H9 (cell line): ENCODE data around the gene KCNQ2. TPM values are rescaled to one million over a fixed set of nuclear protein-coding genes. Genes with fewer than 3 reads are reported as not detected.

ENCODE experiments used
- DNase-seq: peaks from one replicate; pipeline ENCODE4 v3.0.0-alpha.2; 2017
- H2AFZ ChIP-seq: one replicate; pipeline ENCODE4 v1.6.1; 2013; ENCODE audit warnings: mild to moderate bottlenecking, low read length, control low read depth, moderate library complexity
- H2AK5ac ChIP-seq: 2 replicates; pipeline ENCODE4 v1.6.1; 2013; ENCODE audit warnings: low read length, control low read depth, mixed read lengths; ENCODE audit not compliant: insufficient read length
- H2BK120ac ChIP-seq: one replicate; pipeline ENCODE4 v1.6.1; 2013; ENCODE audit warnings: low read depth, mild to moderate bottlenecking, low read length, control low read depth, inconsistent platforms; ENCODE audit not compliant: poor library complexity, severe bottlenecking
- H2BK12ac ChIP-seq: 2 replicates; pipeline ENCODE4 v1.6.1; 2013; ENCODE audit warnings: low read length, control low read depth, mixed read lengths, low read depth; ENCODE audit not compliant: insufficient read length
- H2BK15ac ChIP-seq: 2 replicates; pipeline ENCODE4 v1.6.1; 2013; ENCODE audit warnings: low read depth, low read length, control low read depth
- H2BK20ac ChIP-seq: one replicate; pipeline ENCODE4 v1.6.1; 2013; ENCODE audit warnings: low read depth, mild to moderate bottlenecking, low read length, control low read depth, inconsistent platforms; ENCODE audit not compliant: poor library complexity, severe bottlenecking
- H2BK5ac ChIP-seq: 2 replicates; pipeline ENCODE4 v1.6.1; 2013; ENCODE audit warnings: low read length, control low read depth, mixed read lengths; ENCODE audit not compliant: insufficient read length
- H3K14ac ChIP-seq: 2 replicates; pipeline ENCODE4 v1.6.1; 2013; ENCODE audit warnings: low read length, control low read depth; ENCODE audit not compliant: insufficient read depth
- H3K18ac ChIP-seq: 2 replicates; pipeline ENCODE4 v1.6.1; 2013; ENCODE audit warnings: low read depth, mild to moderate bottlenecking, mixed read lengths, low read length, control low read depth; ENCODE audit not compliant: insufficient read length
- H3K23ac ChIP-seq: 2 replicates; pipeline ENCODE4 v1.6.1; 2013; ENCODE audit warnings: low read length, control low read depth, mixed read lengths, low read depth; ENCODE audit not compliant: insufficient read length
- H3K23me2 ChIP-seq: 2 replicates; pipeline ENCODE4 v1.6.1; 2013; ENCODE audit warnings: low read depth, mild to moderate bottlenecking, mixed read lengths, low read length, control low read depth; ENCODE audit not compliant: insufficient read length, poor library complexity, severe bottlenecking
- H3K27ac ChIP-seq: 2 replicates; pipeline ENCODE4 v1.5.1; 2013; ENCODE audit warnings: low read length, control low read depth, mixed read lengths, low read depth; ENCODE audit not compliant: insufficient read length
- H3K27me3 ChIP-seq: 2 replicates; pipeline ENCODE4 v1.6.1; 2013; ENCODE audit warnings: low read length, control low read depth, inconsistent platforms; ENCODE audit not compliant: insufficient read depth
- H3K4ac ChIP-seq: 2 replicates; pipeline ENCODE4 v1.6.1; 2013; ENCODE audit warnings: low read depth, mild to moderate bottlenecking, control low read depth, inconsistent platforms, low read length, moderate library complexity
- H3K4me1 ChIP-seq: 2 replicates; pipeline ENCODE4 v1.6.1; 2013; ENCODE audit warnings: low read length, control low read depth, inconsistent platforms; ENCODE audit not compliant: insufficient read depth
- H3K4me2 ChIP-seq: 2 replicates; pipeline ENCODE4 v1.6.1; 2013; ENCODE audit warnings: low read length, control low read depth, mixed read lengths; ENCODE audit not compliant: insufficient read length, insufficient read depth
- H3K56ac ChIP-seq: 2 replicates; pipeline ENCODE4 v1.6.1; 2013; ENCODE audit warnings: low read depth, mild to moderate bottlenecking, mixed read lengths, low read length, control low read depth; ENCODE audit not compliant: insufficient read length
- H3K79me1 ChIP-seq: 2 replicates; pipeline ENCODE4 v1.6.1; 2013; ENCODE audit warnings: low read depth, mild to moderate bottlenecking, moderate library complexity, low read length, control low read depth, inconsistent platforms; ENCODE audit not compliant: insufficient read depth, poor library complexity, severe bottlenecking
- H3K79me2 ChIP-seq: 2 replicates; pipeline ENCODE4 v1.6.1; 2013; ENCODE audit warnings: low read length, control low read depth, inconsistent platforms; ENCODE audit not compliant: insufficient read depth
- H3K9ac ChIP-seq: 2 replicates; pipeline ENCODE4 v1.6.1; 2013; ENCODE audit warnings: low read length, control low read depth, mixed read lengths; ENCODE audit not compliant: insufficient read length; ENCODE audit errors: extremely low read depth
- H3K9me3 ChIP-seq: one replicate; pipeline ENCODE4 v1.6.1; 2013; ENCODE audit warnings: low read depth, low read length, inconsistent platforms; ENCODE audit not compliant: control insufficient read depth
- H3T11ph ChIP-seq: one replicate; pipeline ENCODE4 v1.6.1; 2013; ENCODE audit warnings: mild to moderate bottlenecking, low read length, control low read depth, inconsistent platforms
- H4K20me1 ChIP-seq: one replicate; pipeline ENCODE4 v1.6.1; 2013; ENCODE audit not compliant: control insufficient read depth, insufficient read length, insufficient read depth
- H4K5ac ChIP-seq: 2 replicates; pipeline ENCODE4 v1.6.1; 2013; ENCODE audit warnings: low read depth, mild to moderate bottlenecking, mixed read lengths, low read length, control low read depth; ENCODE audit not compliant: insufficient read length
- H4K8ac ChIP-seq: replicated peaks from 2 replicates; pipeline ENCODE4 v1.6.1; 2013; ENCODE audit warnings: low read length, control low read depth, mixed read lengths, low read depth; ENCODE audit not compliant: insufficient read length
- H4K91ac ChIP-seq: 2 replicates; pipeline ENCODE4 v1.6.1; 2013; ENCODE audit warnings: low read depth, mild to moderate bottlenecking, moderate library complexity, mixed read lengths, low read length, control low read depth; ENCODE audit not compliant: insufficient read length
- H3K27ac Mint-ChIP-seq, 3 experiments: 2 replicates in 2 of 3; 3 replicates in 1 of 3; pipeline ENCODE4 v1.8.0; 2020 to 2021; ENCODE audit warnings: mixed read lengths in 3 of 3, mild to moderate bottlenecking in 1 of 3, moderate library complexity in 1 of 3
- H3K27me3 Mint-ChIP-seq: 2 replicates; pipeline ENCODE4 v1.8.0; 2021; ENCODE audit warnings: low read depth, mild to moderate bottlenecking, moderate library complexity, mixed read lengths
- H3K36me3 Mint-ChIP-seq, 3 experiments: 2 replicates in 2 of 3; 3 replicates in 1 of 3; pipeline ENCODE4 v1.8.0; 2020 to 2021; ENCODE audit warnings: low read depth in 3 of 3, mixed read lengths in 3 of 3; ENCODE audit not compliant: insufficient read depth in 1 of 3
- H3K4me1 Mint-ChIP-seq, 2 experiments: 2 replicates each; pipeline ENCODE4 v1.8.0; 2020; ENCODE audit warnings: mixed read lengths in 2 of 2
- H3K4me3 Mint-ChIP-seq, 2 experiments: 2 replicates in 1 of 2; 3 replicates in 1 of 2; pipeline ENCODE4 v1.8.0; 2020 to 2021; ENCODE audit warnings: mild to moderate bottlenecking in 2 of 2, mixed read lengths in 2 of 2, moderate library complexity in 1 of 2
- H3K9me3 Mint-ChIP-seq, 2 experiments: 2 replicates in 1 of 2; 3 replicates in 1 of 2; pipeline ENCODE4 v1.8.0; 2020; ENCODE audit warnings: mild to moderate bottlenecking in 2 of 2, mixed read lengths in 2 of 2, moderate library complexity in 1 of 2
- CTCF ChIP-seq: fragments of 200-600 bp; sonication (generic); conservative IDR thresholded peaks from 3 replicates; pipeline ENCODE4 v1.8.0; 2021; ENCODE audit warnings: antibody characterized with exemption, mild to moderate bottlenecking
- WGBS: extraction: QIAGEN DNeasy Blood & Tissue Kit; methylation state at CpG from one replicate; pipeline ENCODE4 v1.1.7; 2013; ENCODE audit warnings: missing lambda C conversion rate, low lambda C conversion rate, mixed read lengths; ENCODE audit not compliant: insufficient read length; ENCODE audit errors: extremely low coverage; 5-methylcytosine and 5-hydroxymethylcytosine counted together
- total RNA-seq: library from RNA; stranded (reverse); gene quantifications from 2 replicates; pipeline ENCODE4 v1.2.1, GENCODE V29; 2021

The KCNQ2 gene
- total RNA-seq, 1 experiment from 2014 or later = 69.2 TPM

DNA sequence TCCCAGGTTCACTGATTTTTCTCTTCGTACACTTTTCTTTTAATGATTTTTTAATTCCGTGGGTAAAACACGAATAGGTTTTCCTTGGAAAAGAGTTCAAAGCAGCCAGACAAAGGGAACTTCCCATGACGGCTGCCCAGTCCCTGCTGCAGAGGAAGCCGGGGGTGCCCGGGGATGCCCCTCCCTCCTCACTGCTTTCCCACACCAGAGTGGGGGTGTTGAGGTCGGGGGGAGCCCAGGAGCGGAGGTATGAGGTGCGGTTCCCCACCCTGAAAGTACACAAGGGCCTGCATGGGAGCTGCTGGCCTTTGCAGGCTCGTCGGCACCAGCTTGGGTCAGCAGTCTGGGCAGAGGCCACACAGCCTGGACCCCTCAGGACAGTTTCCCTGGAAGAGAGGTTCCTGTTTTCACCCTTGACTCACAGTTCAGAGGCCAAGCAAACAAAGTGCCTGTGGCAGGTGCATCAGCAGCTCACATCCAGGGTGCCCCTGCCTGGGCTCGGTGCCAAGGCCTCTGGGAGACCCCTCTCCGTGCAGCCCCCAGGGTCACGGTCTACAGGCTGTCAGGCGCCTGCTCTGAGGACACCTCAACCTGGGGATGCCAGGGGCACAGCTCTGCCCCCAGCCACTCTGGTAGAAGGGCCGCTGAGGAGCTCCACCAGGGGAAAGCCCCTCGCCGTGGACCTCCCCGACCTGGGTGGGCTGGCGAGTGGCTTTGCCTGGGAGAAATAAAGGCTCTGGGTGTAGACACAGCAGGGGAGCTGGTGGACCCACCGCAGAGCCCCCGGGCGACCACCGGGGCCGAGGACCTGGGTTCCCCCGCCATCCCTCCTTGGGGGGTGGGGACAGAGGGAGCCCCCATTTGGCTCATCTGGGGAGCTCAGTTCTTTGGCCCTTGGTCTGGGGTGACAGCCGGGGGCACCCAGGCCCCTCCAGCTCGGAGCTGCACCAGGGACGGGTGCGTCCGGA, 95.9 kb downstream of the KCNQ2 start:
- Histone ChIP-seq H2BK15ac (no peak overlapping the region), H4K8ac (no peak overlapping the region), H3K56ac (no peak overlapping the region), H3T11ph (no peak overlapping the region), H3K4me2 (no peak overlapping the region), H3K23ac (no peak overlapping the region), H4K91ac (no peak overlapping the region), H2BK120ac (no peak overlapping the region), H3K23me2 (no peaks in the 10 kb centered on the region), H3K79me1 (no peaks in the 10 kb centered on the region), H3K18ac (no peak overlapping the region), H3K27me3 (no peaks in the 10 kb centered on the region), H3K4ac (no peak overlapping the region), H2AFZ (no peak overlapping the region), H3K14ac (no peak overlapping the region), H3K4me1 (peaks cover 4% of the 10 kb centered on the region; the same call in 1 of the 2 replicates), H3K9me3 (no peaks in the 10 kb centered on the region), H3K9ac (no peak overlapping the region), H2BK20ac (no peak overlapping the region), H4K5ac (no peak overlapping the region), H2BK5ac (no peak overlapping the region), H4K20me1 (no peaks in the 10 kb centered on the region), H2AK5ac (no peak overlapping the region), H3K27ac (no peak overlapping the region), H3K79me2 (no peaks in the 10 kb centered on the region), H2BK12ac (no peak overlapping the region)
- DNase-seq = no peak
- H3K36me3 Mint-ChIP-seq = no peaks in the 10 kb centered on the region
- peaks cover 12 to 32% of the 10 kb centered on the region in 2 experiments for H3K4me1 Mint-ChIP-seq
- no CpG with 5 or more reads among the region's 31 CpGs for WGBS
- no peak overlapping the region; a peak in 1 of 5 replicates for H3K4me3 Mint-ChIP-seq
- H3K9me3 Mint-ChIP-seq = peaks cover 0 to 5% of the 10 kb centered on the region in 2 experiments; a peak in 1 of 5 replicates
- no peaks in the 10 kb centered on the region; the same call in none of the 2 replicates for H3K27me3 Mint-ChIP-seq
- no peak overlapping the region for H3K27ac Mint-ChIP-seq
- no peak for TF ChIP-seq CTCF
